Adrenal gland (tissue), 5 donors: ENCODE measurements around the gene C1orf174.

Experiments used
- CTCF ChIP-seq, 6 experiments: fragments of 450-650 bp in 4 of 6; fragments of 200-600 bp in 2 of 6; sonication (generic) in 1 of 6; IDR thresholded peaks; 1 replicate in 5 of 6; 2 replicates in 1 of 6; pipeline versions ENCODE4 v1.5.1 to v1.8.0; 2016 to 2021; ENCODE audit warnings: antibody characterized with exemption in 6 of 6, mild to moderate bottlenecking in 2 of 6, moderate library complexity in 1 of 6
- POLR2A ChIP-seq, 2 donors: fragments of 450-650 bp; IDR thresholded peaks; one replicate each; pipeline ENCODE4 v1.6.1; 2017; ENCODE audit warnings: antibody characterized with exemption in 2 of 2, mild to moderate bottlenecking in 2 of 2, moderate library complexity in 1 of 2
- donor health status: DM: no; HTN: no; CAD: no.

- TF ChIP-seq POLR2A (IDR thresholded peaks at IDR 0.05) (no peak), CTCF (IDR thresholded peaks at IDR 0.05) (no peak)
Observed at GRCh38 chr1:3925256-3925655, 25.2 kb upstream of the C1orf174 start.
